Left hindlimb (tissue), 1 donor: ENCODE data around the gene MRPS24.
"Not testable (repeated sequence)": the region's sequence is repeated elsewhere in the genome, so short reads cannot be mapped to it uniquely, and the experiment has no call there.

ENCODE experiments used
- DNase-seq: peaks from one replicate; pipeline ENCODE4 v3.0.0-alpha.2; 2018

The MRPS24 gene

DNA sequence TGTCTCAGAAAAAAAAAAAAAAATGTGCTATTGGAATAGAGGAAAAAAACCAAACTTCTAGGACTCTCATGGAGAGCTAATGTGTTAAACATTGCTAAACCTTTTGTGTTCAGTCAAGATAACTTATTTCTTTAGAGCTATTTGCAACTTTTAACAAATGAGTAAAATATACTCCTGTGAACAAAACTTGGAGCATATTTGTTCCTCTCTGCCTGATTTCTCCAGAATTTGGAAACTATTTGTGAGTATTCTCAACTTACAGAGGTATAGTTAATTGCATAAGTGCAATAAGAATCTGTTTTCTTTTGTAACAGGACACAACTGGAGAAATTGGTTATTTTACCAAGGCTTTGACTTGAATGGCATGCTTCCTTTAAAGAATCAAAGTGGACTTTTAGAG lies 38.4 kb downstream of the MRPS24 start:
- not testable (repeated sequence) for DNase-seq

DNA sequence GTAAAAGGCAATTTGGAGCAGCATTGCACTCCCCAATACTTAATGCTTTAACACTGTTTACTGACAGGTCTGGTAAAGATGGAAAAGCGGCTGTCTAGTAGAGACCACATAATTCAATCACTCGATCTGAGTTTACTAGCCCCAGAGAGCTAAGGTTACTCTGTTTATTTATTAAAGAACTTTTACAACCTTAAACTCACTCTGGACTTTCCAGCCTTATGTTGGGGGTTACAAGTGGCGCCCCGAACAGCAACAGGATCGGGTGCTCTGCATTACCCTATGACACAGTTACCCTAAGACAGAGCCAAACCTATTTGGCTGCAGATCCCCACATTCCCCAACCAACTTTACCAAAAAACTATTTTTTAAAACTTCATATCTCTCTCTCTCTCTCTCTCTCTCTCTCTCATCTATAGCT lies 43.9 kb downstream of the MRPS24 start:
- DNase-seq: no peak

DNA sequence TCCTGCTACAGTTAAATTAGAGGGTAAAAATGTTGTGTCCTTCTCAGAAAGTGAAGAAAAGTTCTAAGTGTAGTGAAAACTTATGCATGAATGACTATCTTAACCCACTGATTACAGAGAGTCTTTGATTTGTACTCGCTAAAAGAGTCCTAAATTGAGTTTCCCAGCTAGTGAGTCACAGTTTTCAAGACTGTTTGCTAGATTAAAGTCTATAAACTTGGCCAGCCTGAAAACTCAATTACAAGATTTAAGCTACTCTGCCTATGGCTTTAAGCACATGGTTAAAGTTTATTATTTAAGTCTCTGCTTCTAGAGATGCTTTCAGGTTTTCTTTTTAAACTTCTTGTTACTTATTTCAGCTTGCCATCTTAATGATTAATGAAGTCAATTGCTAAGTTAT lies 44.4 kb downstream of the MRPS24 start:
- no peak for DNase-seq

GRCh38 chr7:43824513-43824912 lies 44.8 kb downstream of the MRPS24 start:
- not testable (repeated sequence) for DNase-seq

GRCh38 chr7:43823941-43824340 lies 45.4 kb downstream of the MRPS24 start:
- no peak for DNase-seq

DNA sequence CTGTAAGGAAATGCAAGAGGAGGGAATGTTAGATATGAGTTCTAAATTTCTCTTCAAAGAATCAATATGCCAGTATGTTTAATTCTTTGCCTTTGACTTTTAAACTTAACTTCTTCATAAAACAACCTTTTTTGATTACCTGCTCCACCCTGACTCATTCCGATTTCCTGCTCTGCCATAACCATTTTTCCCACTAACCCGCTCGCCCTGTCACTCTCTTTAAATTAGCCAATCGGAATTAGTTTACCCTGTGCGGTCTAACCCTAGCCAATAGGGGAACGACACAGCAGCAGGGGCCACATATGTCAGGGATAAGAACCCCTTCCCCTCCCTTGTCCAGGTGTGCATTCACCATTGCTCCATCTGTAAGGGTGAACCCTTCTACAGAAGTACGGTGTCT lies 45.9 kb downstream of the MRPS24 start:
- not testable (repeated sequence) for DNase-seq
